Liver (tissue), 9 donors: ENCODE data around the gene EFHB. TPM values are rescaled to one million over a fixed set of nuclear protein-coding genes. Genes with fewer than 3 reads are reported as not detected.

Source experiments
- DNase-seq: peaks from one replicate; pipeline ENCODE4 v3.0.0-alpha.2; 2017; ENCODE audit warnings: low spot score
- H3K27ac ChIP-seq, 2 donors: one replicate each; pipeline ENCODE4 v1.7.0; 2013; ENCODE audit warnings: inconsistent platforms in 2 of 2, low read length in 2 of 2, control low read depth in 1 of 2, low read depth in 1 of 2, mild to moderate bottlenecking in 1 of 2
- H3K27me3 ChIP-seq, 4 donors: one replicate each; pipeline versions ENCODE4 v1.6.1 to v1.7.0; 2013; ENCODE audit warnings: low read length in 3 of 4, inconsistent platforms in 1 of 4, mild to moderate bottlenecking in 1 of 4, moderate library complexity in 1 of 4; ENCODE audit not compliant: control insufficient read depth in 4 of 4, insufficient read depth in 4 of 4
- H3K36me3 ChIP-seq, 4 donors: one replicate each; pipeline versions ENCODE4 v1.6.1 to v1.7.0; 2013; ENCODE audit warnings: low read length in 3 of 4, mild to moderate bottlenecking in 3 of 4, low read depth in 1 of 4, moderate library complexity in 1 of 4; ENCODE audit not compliant: control insufficient read depth in 4 of 4, insufficient read depth in 3 of 4
- H3K4me1 ChIP-seq, 4 donors: one replicate each; pipeline versions ENCODE4 v1.6.1 to v1.7.0; 2013; ENCODE audit warnings: low read length in 3 of 4, mild to moderate bottlenecking in 3 of 4, moderate library complexity in 1 of 4; ENCODE audit not compliant: control insufficient read depth in 4 of 4, insufficient read depth in 4 of 4
- H3K4me3 ChIP-seq, 3 donors: one replicate each; pipeline versions ENCODE4 v1.6.1 to v1.7.0; 2013; ENCODE audit warnings: low read length in 3 of 3, control low read depth in 1 of 3, low read depth in 1 of 3, mild to moderate bottlenecking in 1 of 3
- H3K9ac ChIP-seq, 2 donors: one replicate each; pipeline ENCODE4 v1.7.0; 2013; ENCODE audit warnings: low read length in 2 of 2, mild to moderate bottlenecking in 2 of 2, moderate library complexity in 2 of 2, control low read depth in 1 of 2, low read depth in 1 of 2
- H3K9me3 ChIP-seq, 4 donors: one replicate each; pipeline versions ENCODE4 v1.6.1 to v1.7.0; 2013; ENCODE audit warnings: low read length in 3 of 4; ENCODE audit not compliant: control insufficient read depth in 4 of 4
- ATF3 ChIP-seq: IDR thresholded peaks from 2 replicates; pipeline ENCODE4 v1.6.1; 2016; ENCODE audit warnings: antibody characterized with exemption
- CTCF ChIP-seq: fragments of 150-350 bp; IDR thresholded peaks from 2 replicates; pipeline ENCODE4 v1.5.1; 2017; ENCODE audit warnings: improper control_type of control experiment, low read depth, low read length; ENCODE audit not compliant: missing input control
- EGR1 ChIP-seq, 2 donors: IDR thresholded peaks; 2 replicates each; pipeline ENCODE4 v1.6.1; 2016 to 2018; ENCODE audit warnings: antibody characterized with exemption in 2 of 2, low read depth in 2 of 2
- FOXA1 ChIP-seq: IDR thresholded peaks from 2 replicates; pipeline ENCODE4 v1.6.1; 2016; ENCODE audit warnings: antibody characterized with exemption
- FOXA2 ChIP-seq: IDR thresholded peaks from 2 replicates; pipeline ENCODE4 v1.6.1; 2016; ENCODE audit warnings: antibody characterized with exemption
- GABPA ChIP-seq, 2 donors: IDR thresholded peaks in 1 of 2; conservative IDR thresholded peaks in 1 of 2; 2 replicates each; pipeline ENCODE4 v1.6.1; 2016; ENCODE audit warnings: antibody characterized with exemption in 2 of 2, mild to moderate bottlenecking in 1 of 2, moderate library complexity in 1 of 2
- HNF4A ChIP-seq, 2 donors: conservative IDR thresholded peaks; 2 replicates each; pipeline ENCODE4 v1.6.1; 2016; ENCODE audit warnings: antibody characterized with exemption in 2 of 2, mild to moderate bottlenecking in 2 of 2
- HNF4G ChIP-seq: IDR thresholded peaks from 2 replicates; pipeline ENCODE4 v1.6.1; 2016; ENCODE audit warnings: antibody characterized with exemption
- JUND ChIP-seq, 2 donors: IDR thresholded peaks; 2 replicates each; pipeline ENCODE4 v1.6.1; 2016; ENCODE audit warnings: antibody characterized with exemption in 2 of 2
- NR2F2 ChIP-seq: IDR thresholded peaks from 2 replicates; pipeline ENCODE4 v1.6.1; 2016; ENCODE audit warnings: antibody characterized with exemption
- RAD21 ChIP-seq, 2 donors: IDR thresholded peaks; 2 replicates each; pipeline ENCODE4 v1.6.1; 2016; ENCODE audit warnings: antibody characterized with exemption in 2 of 2, mild to moderate bottlenecking in 2 of 2
- RXRA ChIP-seq, 2 donors: IDR thresholded peaks; 2 replicates each; pipeline ENCODE4 v1.6.1; 2017 to 2018; ENCODE audit warnings: antibody characterized with exemption in 2 of 2, mild to moderate bottlenecking in 1 of 2
- SP1 ChIP-seq: IDR thresholded peaks from 2 replicates; pipeline ENCODE4 v1.6.1; 2018; ENCODE audit warnings: antibody characterized with exemption, mild to moderate bottlenecking
- TAF1 ChIP-seq: conservative IDR thresholded peaks from 2 replicates; pipeline ENCODE4 v1.6.1; 2016; ENCODE audit warnings: antibody characterized with exemption, mild to moderate bottlenecking
- YY1 ChIP-seq: IDR thresholded peaks from 2 replicates; pipeline ENCODE4 v1.6.1; 2016; ENCODE audit warnings: antibody characterized with exemption, mild to moderate bottlenecking
- WGBS: extraction: QIAGEN DNeasy Blood & Tissue Kit; methylation state at CpG from one replicate; pipeline ENCODE4 v1.1.7; 2013; 5-methylcytosine and 5-hydroxymethylcytosine counted together
- polyA plus RNA-seq, 2 donors: library from polyadenylated mRNA; stranded (reverse) in 1 of 2; unstranded in 1 of 2; fragments of 200-250 nt in 1 of 2; fragments of >200 nt in 1 of 2; fragmentation: Nextera tagmentation in 1 of 2; extraction: Ambion mirVana in 1 of 2; gene quantifications; one replicate each; pipeline versions ENCODE4 v1.2.1 to v1.2.3, GENCODE V29; 2013 to 2015
- total RNA-seq, 2 donors: library from RNA; depleted of rRNA; stranded (reverse); fragments of >200 nt; gene quantifications; one replicate each; pipeline ENCODE4 v1.2.3, GENCODE V29; 2014
- TF ChIP-seq, protein P1 (sequence below): IDR thresholded peaks from 2 replicates; pipeline ENCODE4 v1.6.1; 2016; ENCODE audit warnings: antibody characterized with exemption, mild to moderate bottlenecking
- TF ChIP-seq, protein P2 (sequence below): IDR thresholded peaks from 2 replicates; pipeline ENCODE4 v1.6.1; 2016; ENCODE audit warnings: antibody characterized with exemption
- TF ChIP-seq, protein P3 (sequence below): IDR thresholded peaks from 2 replicates; pipeline ENCODE4 v1.6.1; 2016; ENCODE audit warnings: antibody characterized with exemption
- donor health status: healthy.
- donor health status: healthy.
- donor health status: healthy.
- donor health status: healthy.
- donor health status: healthy.

EFHB gene
- total and polyA plus RNA-seq, 4 donors, result 0.05 to 0.37 (median 0.33) TPM; not detected in 1

GRCh38 chr3:19947549-19948225, 13.7 kb upstream of the EFHB start:
- TF ChIP-seq, protein P1, sequence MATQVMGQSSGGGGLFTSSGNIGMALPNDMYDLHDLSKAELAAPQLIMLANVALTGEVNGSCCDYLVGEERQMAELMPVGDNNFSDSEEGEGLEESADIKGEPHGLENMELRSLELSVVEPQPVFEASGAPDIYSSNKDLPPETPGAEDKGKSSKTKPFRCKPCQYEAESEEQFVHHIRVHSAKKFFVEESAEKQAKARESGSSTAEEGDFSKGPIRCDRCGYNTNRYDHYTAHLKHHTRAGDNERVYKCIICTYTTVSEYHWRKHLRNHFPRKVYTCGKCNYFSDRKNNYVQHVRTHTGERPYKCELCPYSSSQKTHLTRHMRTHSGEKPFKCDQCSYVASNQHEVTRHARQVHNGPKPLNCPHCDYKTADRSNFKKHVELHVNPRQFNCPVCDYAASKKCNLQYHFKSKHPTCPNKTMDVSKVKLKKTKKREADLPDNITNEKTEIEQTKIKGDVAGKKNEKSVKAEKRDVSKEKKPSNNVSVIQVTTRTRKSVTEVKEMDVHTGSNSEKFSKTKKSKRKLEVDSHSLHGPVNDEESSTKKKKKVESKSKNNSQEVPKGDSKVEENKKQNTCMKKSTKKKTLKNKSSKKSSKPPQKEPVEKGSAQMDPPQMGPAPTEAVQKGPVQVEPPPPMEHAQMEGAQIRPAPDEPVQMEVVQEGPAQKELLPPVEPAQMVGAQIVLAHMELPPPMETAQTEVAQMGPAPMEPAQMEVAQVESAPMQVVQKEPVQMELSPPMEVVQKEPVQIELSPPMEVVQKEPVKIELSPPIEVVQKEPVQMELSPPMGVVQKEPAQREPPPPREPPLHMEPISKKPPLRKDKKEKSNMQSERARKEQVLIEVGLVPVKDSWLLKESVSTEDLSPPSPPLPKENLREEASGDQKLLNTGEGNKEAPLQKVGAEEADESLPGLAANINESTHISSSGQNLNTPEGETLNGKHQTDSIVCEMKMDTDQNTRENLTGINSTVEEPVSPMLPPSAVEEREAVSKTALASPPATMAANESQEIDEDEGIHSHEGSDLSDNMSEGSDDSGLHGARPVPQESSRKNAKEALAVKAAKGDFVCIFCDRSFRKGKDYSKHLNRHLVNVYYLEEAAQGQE, result no peak
- TF ChIP-seq, protein P2, sequence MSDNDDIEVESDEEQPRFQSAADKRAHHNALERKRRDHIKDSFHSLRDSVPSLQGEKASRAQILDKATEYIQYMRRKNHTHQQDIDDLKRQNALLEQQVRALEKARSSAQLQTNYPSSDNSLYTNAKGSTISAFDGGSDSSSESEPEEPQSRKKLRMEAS, result no peak
- TF ChIP-seq JUND (IDR thresholded peaks at IDR 0.05) (peak in 1 of 2 donors; percentile 64), RAD21 (IDR thresholded peaks at IDR 0.05) (no peak), YY1 (peak; percentile 96)

GRCh38 chr3:19946832-19947548, 13.0 kb upstream of the EFHB start, which contains the start of gene RAB5A:
TSS of gene RAB5A (plus strand) at chr3:19947097. CDS start at chr3:19950899, 3,802 bp downstream.
- peaks cover 3 to 19% (median 15%) of the 10 kb centered on the region in 4 donors for H3K4me1 ChIP-seq
- peak within 1 kb of the TSS; percentile 90 to 100 (median 92) for H3K4me3 ChIP-seq
- peak within 1 kb of the TSS; percentile 99 for H3K27ac ChIP-seq
- peaks cover 0 to 10% (median 4%) of the 10 kb centered on the region in 4 donors for H3K36me3 ChIP-seq
- H3K9ac ChIP-seq, result peak within 1 kb of the TSS; percentile 88 to 97
- no peaks in the 10 kb centered on the region for H3K9me3 ChIP-seq
- under 1% methylated on average over 73 of the region's 73 CpGs for WGBS
- DNase-seq, result peak; percentile 94
- H3K27me3 ChIP-seq, result no peaks in the 10 kb centered on the region
- TF ChIP-seq HNF4G (no peak), RAD21 (IDR thresholded peaks at IDR 0.05) (peak in 1 of 2 donors; percentile 50), GABPA (IDR thresholded peaks at IDR 0.05 in 1 of 2, conservative IDR thresholded peaks at IDR 0.05 in 1 of 2) (peak; percentile 85 to 96), SP1 (peak; percentile 79), JUND (IDR thresholded peaks at IDR 0.05) (peak; percentile 33 to 38), ATF3 (no peak), TAF1 (peak; percentile 46), EGR1 (IDR thresholded peaks at IDR 0.05; ENCODE audit: low read depth in 2 of 2) (peak; percentile 78 to 80), CTCF (no peak), RXRA (IDR thresholded peaks at IDR 0.05) (peak; percentile 52 to 57), FOXA2 (no peak), NR2F2 (peak; percentile 15), HNF4A (conservative IDR thresholded peaks at IDR 0.05) (peak in 1 of 2 donors; percentile 43), YY1 (peak; percentile 97), FOXA1 (no peak)
- TF ChIP-seq, protein P2, result peak; percentile 93
- TF ChIP-seq, protein P1, result peak; percentile 81
- TF ChIP-seq, protein P3, sequence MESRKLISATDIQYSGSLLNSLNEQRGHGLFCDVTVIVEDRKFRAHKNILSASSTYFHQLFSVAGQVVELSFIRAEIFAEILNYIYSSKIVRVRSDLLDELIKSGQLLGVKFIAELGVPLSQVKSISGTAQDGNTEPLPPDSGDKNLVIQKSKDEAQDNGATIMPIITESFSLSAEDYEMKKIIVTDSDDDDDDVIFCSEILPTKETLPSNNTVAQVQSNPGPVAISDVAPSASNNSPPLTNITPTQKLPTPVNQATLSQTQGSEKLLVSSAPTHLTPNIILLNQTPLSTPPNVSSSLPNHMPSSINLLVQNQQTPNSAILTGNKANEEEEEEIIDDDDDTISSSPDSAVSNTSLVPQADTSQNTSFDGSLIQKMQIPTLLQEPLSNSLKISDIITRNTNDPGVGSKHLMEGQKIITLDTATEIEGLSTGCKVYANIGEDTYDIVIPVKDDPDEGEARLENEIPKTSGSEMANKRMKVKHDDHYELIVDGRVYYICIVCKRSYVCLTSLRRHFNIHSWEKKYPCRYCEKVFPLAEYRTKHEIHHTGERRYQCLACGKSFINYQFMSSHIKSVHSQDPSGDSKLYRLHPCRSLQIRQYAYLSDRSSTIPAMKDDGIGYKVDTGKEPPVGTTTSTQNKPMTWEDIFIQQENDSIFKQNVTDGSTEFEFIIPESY, result peak; percentile 47

More at GRCh38 chr3:19947549-19948225, 13.7 kb upstream of the EFHB start:
- under 1% methylated on average over 30 of the region's 30 CpGs for WGBS
- Histone ChIP-seq H3K36me3 (peaks cover 0 to 14% (median 6%) of the 10 kb centered on the region in 4 donors), H3K27me3 (no peaks in the 10 kb centered on the region), H3K27ac (peak overlapping the region; percentile 99), H3K9me3 (no peaks in the 10 kb centered on the region), H3K9ac (peak overlapping the region; percentile 88 to 97), H3K4me3 (peak overlapping the region; percentile 90 to 100 (median 92)), H3K4me1 (peaks cover 3 to 20% (median 15%) of the 10 kb centered on the region in 4 donors)
- DNase-seq, result peak; percentile 76
